HEK293 (cell line): ENCODE results near the gene TOMM70.

Experiments
- CTCF ChIP-seq: fragments of 450-650 bp; formaldehyde crosslinking; IDR thresholded peaks from 2 replicates; pipeline ENCODE4 v1.5.1; 2016; ENCODE audit warnings: missing biosample characterization, missing genetic modification characterization
- HIC1 ChIP-seq: fragments of 450-650 bp; formaldehyde crosslinking; IDR thresholded peaks from 2 replicates; pipeline ENCODE4 v1.5.1; 2016; ENCODE audit warnings: missing biosample characterization, missing genetic modification characterization
- KLF1 ChIP-seq: fragments of 450-650 bp; formaldehyde crosslinking; IDR thresholded peaks from 2 replicates; pipeline ENCODE4 v1.5.1; 2016; ENCODE audit warnings: missing biosample characterization, missing genetic modification characterization
- MYNN ChIP-seq: fragments of 450-650 bp; formaldehyde crosslinking; IDR thresholded peaks from 2 replicates; pipeline ENCODE4 v1.5.1; 2016; ENCODE audit warnings: missing biosample characterization, missing genetic modification characterization, borderline replicate concordance
- SETDB1 ChIP-seq: IDR thresholded peaks from one replicate; pipeline ENCODE4 v1.6.1; 2017; ENCODE audit warnings: mild to moderate bottlenecking, low read length, moderate library complexity, mixed read lengths; ENCODE audit not compliant: insufficient read length
- TCF7L2 ChIP-seq: IDR thresholded peaks from 2 replicates; pipeline ENCODE4 v1.6.1; 2011; ENCODE audit warnings: low read depth, mild to moderate bottlenecking, inconsistent platforms, low read length, moderate library complexity, borderline replicate concordance
- YY1 ChIP-seq: fragments of 450-650 bp; formaldehyde crosslinking; IDR thresholded peaks from 2 replicates; pipeline ENCODE4 v1.5.1; 2018; ENCODE audit warnings: missing biosample characterization, missing genetic modification characterization
- ZBTB26 ChIP-seq: fragments of 450-650 bp; formaldehyde crosslinking; optimal IDR thresholded peaks from 2 replicates; pipeline ENCODE3; 2016; ENCODE audit warnings: missing biosample characterization, mild to moderate bottlenecking, missing genetic modification characterization
- ZFHX2 ChIP-seq: fragments of 450-650 bp; formaldehyde crosslinking; conservative IDR thresholded peaks from 2 replicates; pipeline ENCODE4 v1.5.1; 2016; ENCODE audit warnings: missing biosample characterization, missing genetic modification characterization
- ZNF23 ChIP-seq: fragments of 450-650 bp; formaldehyde crosslinking; IDR thresholded peaks from 2 replicates; pipeline ENCODE4 v1.5.1; 2016; ENCODE audit warnings: missing biosample characterization, missing genetic modification characterization, borderline replicate concordance
- ZNF302 ChIP-seq: fragments of 450-650 bp; formaldehyde crosslinking; IDR thresholded peaks from 2 replicates; pipeline ENCODE4 v1.5.1; 2016; ENCODE audit warnings: missing biosample characterization, missing genetic modification characterization, low read depth
- ZNF561 ChIP-seq: fragments of 450-650 bp; IDR thresholded peaks from 2 replicates; pipeline ENCODE4 v1.5.1; 2018; ENCODE audit warnings: missing biosample characterization, missing genetic modification characterization, borderline replicate concordance

- TF ChIP-seq ZFHX2 (tag by site-specific recombination) = 0 out of 2 replicates have a peak, but pooled peaks have one; percentile 24
- TF ChIP-seq YY1 (tag by site-specific recombination) = peak; percentile 71; the same call in 1 of the 2 replicates
- no peak for TF ChIP-seq ZBTB26 (tag by site-specific recombination)
- no peak for TF ChIP-seq SETDB1
- no peak for TF ChIP-seq KLF1 (tag by site-specific recombination)
- peak; percentile 56; the same call in 1 of the 2 replicates for TF ChIP-seq CTCF
- no peak for TF ChIP-seq TCF7L2
- no peak for TF ChIP-seq ZNF302 (tag by site-specific recombination)
- TF ChIP-seq MYNN (tag by site-specific recombination) = no peak
- no peak for TF ChIP-seq HIC1 (tag by site-specific recombination)
- TF ChIP-seq ZNF561 (tag by site-specific recombination) = no peak
- TF ChIP-seq ZNF23 (tag by site-specific recombination) = no peak
These were observed 2.7 kb upstream of the TOMM70 start for GRCh38 chr3:100403362-100404249.
